HepG2 (cell line): ENCODE results near the gene MSMB. TPM values are rescaled to one million over a fixed set of nuclear protein-coding genes. Genes with fewer than 3 reads are reported as not detected.
A peak's percentile ranks its signal among the peaks of the same experiment; 100 is the strongest.

Experiments
- ATAC-seq: fragments of 200-7000 bp; cut with Tn5 transposase; 3 replicates; pipeline ENCODE4 v1.9.1; 2020; ENCODE audit warnings: mild to moderate bottlenecking, moderate library complexity
- BruUV-seq: library from RNA; stranded (reverse); fragments of 400-500 nt; replicated peaks from 2 replicates; lab custom pipeline; 2021; lab: Mats Ljungman, UMichigan
- CTCF ChIA-PET: fragments of 300-600 bp; formaldehyde crosslinking; extraction: SDS; loops from one replicate; lab custom pipeline; 2021; ENCODE audit warnings: low total read pairs, inconsistent platforms, low intra/inter-chr PET ratio; lab: Yijun Ruan, JAX
- POLR2A ChIA-PET: fragments of 350-600 bp; sonication (Branson Sonifier 250); formaldehyde crosslinking; loops from one replicate; lab custom pipeline; 2020; ENCODE audit warnings: antibody characterized with exemption, inconsistent platforms; lab: Yijun Ruan, JAX
- DNase-seq: peaks from one replicate; pipeline ENCODE4 v3.0.0-alpha.2; 2015; ENCODE audit warnings: low spot score
- FAIRE-seq: peaks from 3 replicates; lab custom pipeline; 2011; peaks lifted over from hg19 to GRCh38; lab: Jason Lieb, UNC
- H2AFZ ChIP-seq: one replicate; pipeline ENCODE4 v1.6.1; 2011; ENCODE audit warnings: low read length, inconsistent platforms
- H3K27ac ChIP-seq: fragments of 300-600 bp; 3 replicates; pipeline ENCODE4 v1.8.0; 2011; ENCODE audit warnings: mixed run types, mild to moderate bottlenecking, mixed read lengths, low read length, inconsistent platforms; ENCODE audit not compliant: insufficient read depth; ENCODE audit errors: extremely low read length
- H3K27me3 ChIP-seq, 2 experiments: fragments of 200-600 bp in 1 of 2; 2 replicates in 1 of 2; 3 replicates in 1 of 2; pipeline versions ENCODE4 v1.6.0 to v1.8.0; 2011; ENCODE audit warnings: low read length in 2 of 2, mild to moderate bottlenecking in 2 of 2, moderate library complexity in 2 of 2, inconsistent platforms in 1 of 2; ENCODE audit not compliant: insufficient read depth in 2 of 2, control insufficient read depth in 1 of 2
- H3K36me3 ChIP-seq, 2 experiments: fragments of 200-600 bp in 1 of 2; replicated peaks in 1 of 2; 2 replicates in 1 of 2; 3 replicates in 1 of 2; pipeline versions ENCODE4 v1.5.1 to v1.8.0; 2011; ENCODE audit warnings: low read length in 2 of 2, inconsistent platforms in 1 of 2; ENCODE audit not compliant: insufficient read depth in 2 of 2, control insufficient read depth in 1 of 2
- H3K4me1 ChIP-seq: 2 replicates; pipeline ENCODE4 v1.5.1; 2012; ENCODE audit warnings: low read length, inconsistent platforms; ENCODE audit not compliant: insufficient read depth
- H3K4me2 ChIP-seq: 2 replicates; pipeline ENCODE4 v1.6.0; 2011; ENCODE audit warnings: low read depth, low read length, inconsistent platforms
- H3K4me3 ChIP-seq, 3 experiments: fragments of 200-600 bp in 1 of 3; sonication (generic), shearing (Covaris generic) in 1 of 3; replicated peaks in 1 of 3; 2 replicates each; pipeline ENCODE4 v1.5.1; 2011 to 2016; ENCODE audit warnings: low read length in 3 of 3, inconsistent platforms in 2 of 3, low read depth in 2 of 3, mild to moderate bottlenecking in 2 of 3, control low read depth in 1 of 3, mixed read lengths in 1 of 3; ENCODE audit not compliant: insufficient read depth in 1 of 3
- H3K79me2 ChIP-seq: one replicate; pipeline ENCODE4 v1.6.1; 2011; ENCODE audit warnings: low read length, inconsistent platforms; ENCODE audit not compliant: insufficient read depth
- H3K9ac ChIP-seq: 2 replicates; pipeline ENCODE4 v1.6.0; 2011; ENCODE audit warnings: mild to moderate bottlenecking, low read depth, low read length, inconsistent platforms; ENCODE audit not compliant: insufficient read depth
- H3K9me3 ChIP-seq: 2 replicates; pipeline ENCODE4 v1.5.1; 2012; ENCODE audit warnings: mild to moderate bottlenecking, low read length
- H4K20me1 ChIP-seq: 2 replicates; pipeline ENCODE4 v1.6.0; 2011; ENCODE audit warnings: inconsistent platforms, mild to moderate bottlenecking, low read length, moderate library complexity; ENCODE audit not compliant: insufficient read depth
- CHD4 ChIP-seq: fragments of 200-600 bp; sonication (generic); IDR thresholded peaks from 2 replicates; pipeline ENCODE4 v1.7.0; 2017; ENCODE audit warnings: mild to moderate bottlenecking, low read length, borderline replicate concordance
- FOXA3 ChIP-seq: IDR thresholded peaks from 2 replicates; pipeline ENCODE4 v1.6.1; 2016; ENCODE audit warnings: missing genetic modification reagents, missing compliant biosample characterization
- FOXK1 ChIP-seq: sonication (generic); formaldehyde crosslinking; IDR thresholded peaks from 2 replicates; pipeline ENCODE4 v1.4.0; 2020; ENCODE audit warnings: low read depth, missing genetic modification reagents, borderline replicate concordance
- GATAD1 ChIP-seq: IDR thresholded peaks from 2 replicates; pipeline ENCODE4 v1.6.1; 2016; ENCODE audit warnings: missing genetic modification reagents, missing compliant biosample characterization
- GFI1 ChIP-seq: sonication (generic); formaldehyde crosslinking; IDR thresholded peaks from 2 replicates; pipeline ENCODE4 v1.5.0; 2020; ENCODE audit warnings: missing genetic modification reagents, mild to moderate bottlenecking, borderline replicate concordance
- GPN1 ChIP-seq: sonication (generic); formaldehyde crosslinking; IDR thresholded peaks from 2 replicates; pipeline ENCODE4 v1.5.1; 2020; ENCODE audit warnings: missing genetic modification reagents, borderline replicate concordance
- KMT2B ChIP-seq: IDR thresholded peaks from 2 replicates; pipeline ENCODE4 v1.6.1; 2016; ENCODE audit warnings: missing genetic modification reagents, missing compliant biosample characterization
- NCOR1 ChIP-seq: fragments of 200-600 bp; sonication (generic); IDR thresholded peaks from 2 replicates; pipeline ENCODE4 v1.7.0; 2017; ENCODE audit warnings: antibody characterized with exemption, low read length, borderline replicate concordance
- POLR2AphosphoS5 ChIP-seq: IDR thresholded peaks from 2 replicates; pipeline ENCODE4 v1.6.1; 2012; ENCODE audit warnings: low read depth, low read length
- PPARG ChIP-seq: conservative IDR thresholded peaks from 2 replicates; pipeline ENCODE4 v1.6.1; 2016; ENCODE audit warnings: missing biosample characterization, missing genetic modification reagents
- RAD21 ChIP-seq: fragments of 450-650 bp; formaldehyde crosslinking; IDR thresholded peaks from 2 replicates; pipeline ENCODE4 v1.5.0; 2020; ENCODE audit warnings: mild to moderate bottlenecking
- SIN3A ChIP-seq: IDR thresholded peaks from 2 replicates; pipeline ENCODE4 v1.6.1; 2011; ENCODE audit warnings: low read depth, mild to moderate bottlenecking, control low read depth, low read length, borderline replicate concordance
- SMYD3 ChIP-seq: sonication (generic); formaldehyde crosslinking; IDR thresholded peaks from 2 replicates; pipeline ENCODE4 v1.8.1; 2023; ENCODE audit warnings: mild to moderate bottlenecking, missing genetic modification reagents
- SNRNP70 ChIP-seq: fragments of 200-400 bp; formaldehyde crosslinking; IDR thresholded peaks from 2 replicates; pipeline ENCODE4 v1.6.1; 2017; ENCODE audit warnings: mild to moderate bottlenecking, low read depth, low read length, moderate library complexity
- TGIF2 ChIP-seq: IDR thresholded peaks from 2 replicates; pipeline ENCODE4 v1.6.1; 2016; ENCODE audit warnings: control low read depth, missing compliant biosample characterization
- ZBTB25 ChIP-seq: IDR thresholded peaks from 2 replicates; pipeline ENCODE4 v1.6.1; 2018; ENCODE audit warnings: missing genetic modification reagents
- ZC3H4 ChIP-seq: sonication (generic); formaldehyde crosslinking; IDR thresholded peaks from 2 replicates; pipeline ENCODE4 v1.4.0; 2020; ENCODE audit warnings: missing genetic modification reagents, borderline replicate concordance
- ZNF24 ChIP-seq: fragments of 450-650 bp; IDR thresholded peaks from 2 replicates; pipeline ENCODE4 v1.6.1; 2017; ENCODE audit warnings: antibody characterized with exemption, mild to moderate bottlenecking
- ZNF430 ChIP-seq: sonication (generic); formaldehyde crosslinking; IDR thresholded peaks from 2 replicates; pipeline ENCODE4 v1.9.0; 2021; ENCODE audit warnings: mild to moderate bottlenecking, missing genetic modification reagents
- WGBS: methylation state at CpG from one replicate; pipeline ENCODE4 v1.1.6; 2017; ENCODE audit warnings: low lambda C conversion rate; 5-methylcytosine and 5-hydroxymethylcytosine counted together
- in situ Hi-C: cut with HindIII; loops from 2 replicates; pipeline ENCODE4 v1.10.0; 2017; ENCODE audit warnings: low pct_unique_long_range_greater_than_20kb; ENCODE audit not compliant: extremely low pct_ligation_motif_present
- intact Hi-C: fragments of 100-400 bp; cut with micrococcal nuclease; formaldehyde crosslinking; loops from one replicate; pipeline ENCODE4 v1.10.0; 2022; ENCODE audit not compliant: unreplicated experiment
- polyA plus RNA-seq, 8 experiments: library from polyadenylated mRNA; depleted of rRNA in 3 of 8; stranded (reverse) in 7 of 8; unstranded in 1 of 8; fragments of >200 nt; fragmentation: Illumina TruSeq in 4 of 8; extraction: Trizol in 4 of 8; gene quantifications; 2 replicates each; pipeline versions ENCODE4 v1.2.1 to v1.2.3, GENCODE V29; 2011 to 2016; ENCODE audit warnings: low read depth in 4 of 8, missing spikeins in 1 of 8, mixed read lengths in 1 of 8; ENCODE audit not compliant: insufficient read depth in 1 of 8
- total RNA-seq, 5 experiments: library from RNA; depleted of rRNA; stranded (reverse); fragments of >200 nt; fragmentation: Illumina TruSeq; extraction: Trizol; gene quantifications; 2 replicates each; pipeline ENCODE4 v1.2.3, GENCODE V29; 2016; ENCODE audit warnings: low read depth in 1 of 5
- TF ChIP-seq, protein P1 (sequence below): sonication (generic); formaldehyde crosslinking; IDR thresholded peaks from 2 replicates; pipeline ENCODE4 v1.4.0; 2020; ENCODE audit warnings: missing genetic modification reagents
- TF ChIP-seq, protein P2 (sequence below): IDR thresholded peaks from 2 replicates; pipeline ENCODE4 v1.6.1; 2016; ENCODE audit warnings: low read depth

MSMB gene
- total and polyA plus RNA-seq, 2 of the 13 experiments (the other 11 are each of a cell fraction or from before 2014, with no cell fraction given) = 0.84 TPM; not detected in 1

DNA sequence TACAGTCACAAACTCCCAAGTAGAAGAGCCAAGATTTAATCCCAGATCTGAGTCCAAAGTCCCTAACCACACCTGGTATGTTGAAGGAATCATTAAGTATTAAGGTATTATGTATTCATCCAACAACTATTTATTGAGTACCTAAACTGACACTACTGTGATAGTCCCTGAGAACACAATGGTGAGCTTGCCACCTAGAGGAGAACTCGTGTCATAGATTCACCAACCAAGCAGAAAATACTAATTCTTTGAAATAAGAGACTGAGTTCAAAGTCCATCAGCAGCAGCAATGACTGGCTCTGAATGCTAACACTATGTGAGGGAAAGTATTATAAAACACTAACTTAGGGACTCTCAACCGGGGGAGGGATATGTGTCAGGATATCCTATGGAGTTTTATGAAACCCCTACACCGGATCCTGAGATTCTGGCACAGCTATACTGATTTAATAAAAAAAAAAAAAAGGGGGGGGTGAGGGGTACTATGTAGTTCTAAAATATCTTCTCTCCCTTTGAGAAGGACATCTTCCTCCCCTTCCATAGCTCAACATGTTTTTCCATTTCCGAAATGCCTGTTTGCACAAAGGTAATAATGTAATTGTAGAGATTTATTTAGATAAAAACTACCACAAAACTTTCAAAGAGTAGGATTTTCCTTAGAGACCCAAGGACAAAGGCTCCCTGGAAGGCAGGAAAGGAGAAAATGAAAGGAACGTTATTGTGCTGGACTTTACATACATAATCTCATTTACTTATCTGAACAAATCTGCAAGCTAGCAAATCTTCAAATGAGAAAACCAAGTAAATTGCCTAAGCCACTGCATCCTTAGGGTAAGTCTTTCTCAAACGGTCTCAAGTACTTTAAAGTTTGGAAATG lies 17.2 kb downstream of the MSMB start:
- ChIA-PET CTCF (interaction anchor here (0.7 to 1.0 kb wide), 2 partner anchors 45 to 46 kb away, joined by 3 read pairs; no protein-coding TSS in a partner anchor), POLR2A (interaction anchor here (1.3 to 2.4 kb wide), 4 partner anchors 9 to 27 kb away, joined by 8 to 22 read pairs (median 14); no protein-coding TSS in a partner anchor)
- peak overlapping the region; percentile 86 for H3K27ac ChIP-seq
- under 1% methylated on average over 6 of the region's 6 CpGs for WGBS
- no peak for FAIRE-seq
- H3K4me3 ChIP-seq = peak overlapping the region; percentile 85 to 92 (median 88)
- intact Hi-C loops (loop anchor here (2.0 to 10.0 kb wide), 2 partner anchors 46 to 196 kb away; no protein-coding TSS in a partner anchor), in situ Hi-C loops (no loop called here)
- H3K36me3 ChIP-seq = peaks cover 0 to 6% of the 10 kb centered on the region in 2 experiments; a peak in 2 of 5 replicates
- no peak overlapping the region for H2AFZ ChIP-seq
- peak; percentile 31 for ATAC-seq
- no peaks in the 10 kb centered on the region; a peak in 1 of 5 replicates for H3K27me3 ChIP-seq
- H4K20me1 ChIP-seq = peaks cover 47% of the 10 kb centered on the region
- H3K9ac ChIP-seq = peak overlapping the region; percentile 96
- peaks cover 79% of the 10 kb centered on the region for H3K4me1 ChIP-seq
- peak overlapping the region; percentile 93 for H3K4me2 ChIP-seq
- no peaks in the 10 kb centered on the region for H3K9me3 ChIP-seq
- peak; percentile 95 for DNase-seq
- H3K79me2 ChIP-seq = peaks cover 78% of the 10 kb centered on the region
- BruUV-seq = no TSS peak
- TF ChIP-seq CHD4 = 0 out of 2 replicates have a peak, but pooled peaks have one; percentile 47
- TF ChIP-seq NCOR1 = peak; percentile 89; the same call in 1 of the 2 replicates
- TF ChIP-seq ZNF430 (CRISPR knock-in tag) = 0 out of 2 replicates have a peak, but pooled peaks have one; percentile 37
- peak; percentile 86 for TF ChIP-seq POLR2AphosphoS5
- 0 out of 2 replicates have a peak, but pooled peaks have one; percentile 31 for TF ChIP-seq FOXK1
- TF ChIP-seq ZC3H4 (CRISPR knock-in tag) = peak; percentile 77; the same call in 1 of the 2 replicates
- no peak for TF ChIP-seq TGIF2 (CRISPR knock-in tag)
- TF ChIP-seq SNRNP70 = no peak
- peak; percentile 47; the same call in 1 of the 2 replicates for TF ChIP-seq PPARG (CRISPR knock-in tag)
- TF ChIP-seq, protein P1, sequence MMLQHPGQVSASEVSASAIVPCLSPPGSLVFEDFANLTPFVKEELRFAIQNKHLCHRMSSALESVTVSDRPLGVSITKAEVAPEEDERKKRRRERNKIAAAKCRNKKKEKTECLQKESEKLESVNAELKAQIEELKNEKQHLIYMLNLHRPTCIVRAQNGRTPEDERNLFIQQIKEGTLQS (CRISPR knock-in tag) = no peak
- no peak for TF ChIP-seq ZBTB25
- no peak for TF ChIP-seq GPN1 (CRISPR knock-in tag)
- TF ChIP-seq, protein P2, sequence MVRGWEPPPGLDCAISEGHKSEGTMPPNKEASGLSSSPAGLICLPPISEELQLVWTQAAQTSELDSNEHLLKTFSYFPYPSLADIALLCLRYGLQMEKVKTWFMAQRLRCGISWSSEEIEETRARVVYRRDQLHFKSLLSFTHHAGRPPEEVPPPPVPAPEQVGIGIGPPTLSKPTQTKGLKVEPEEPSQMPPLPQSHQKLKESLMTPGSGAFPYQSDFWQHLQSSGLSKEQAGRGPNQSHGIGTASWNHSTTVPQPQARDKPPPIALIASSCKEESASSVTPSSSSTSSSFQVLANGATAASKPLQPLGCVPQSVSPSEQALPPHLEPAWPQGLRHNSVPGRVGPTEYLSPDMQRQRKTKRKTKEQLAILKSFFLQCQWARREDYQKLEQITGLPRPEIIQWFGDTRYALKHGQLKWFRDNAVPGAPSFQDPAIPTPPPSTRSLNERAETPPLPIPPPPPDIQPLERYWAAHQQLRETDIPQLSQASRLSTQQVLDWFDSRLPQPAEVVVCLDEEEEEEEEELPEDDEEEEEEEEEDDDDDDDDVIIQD (CRISPR knock-in tag) = 0 out of 2 replicates have a peak, but pooled peaks have one; percentile 12
- TF ChIP-seq FOXA3 (CRISPR knock-in tag) = peak; percentile 50
- peak; percentile 63; the same call in 1 of the 2 replicates for TF ChIP-seq SIN3A
- peak; percentile 69; the same call in 1 of the 2 replicates for TF ChIP-seq GATAD1 (CRISPR knock-in tag)
- peak; percentile 42 for TF ChIP-seq GFI1 (CRISPR knock-in tag)
- TF ChIP-seq ZNF24 = 0 out of 2 replicates have a peak, but pooled peaks have one; percentile 43
- 0 out of 2 replicates have a peak, but pooled peaks have one; percentile 27 for TF ChIP-seq SMYD3 (CRISPR knock-in tag)
- 0 out of 2 replicates have a peak, but pooled peaks have one; percentile 45 for TF ChIP-seq KMT2B (CRISPR knock-in tag)
- TF ChIP-seq RAD21 (CRISPR knock-in tag) = peak; percentile 71
